Measurements from ENCODE around the gene GKN2.

- TF ChIP-seq CTCF (IDR thresholded peaks at IDR 0.05) = no peak
- no peak for TF ChIP-seq POLR2AphosphoS5 (IDR thresholded peaks at IDR 0.05; ENCODE audit: low read depth, low read length)
Measured at GRCh38 chr2:68912111-68912510, 40.6 kb downstream of the GKN2 start.
